ENCODE data around the gene PAX9. TPM values are rescaled to one million over a fixed set of nuclear protein-coding genes. Genes with fewer than 3 reads are reported as not detected.
A peak's percentile ranks its signal among the peaks of the same experiment; 100 is the strongest.

PAX9 gene
- total and polyA plus RNA-seq, 2 donors from 2014 or later: 0.19 TPM; not detected in 1

DNA sequence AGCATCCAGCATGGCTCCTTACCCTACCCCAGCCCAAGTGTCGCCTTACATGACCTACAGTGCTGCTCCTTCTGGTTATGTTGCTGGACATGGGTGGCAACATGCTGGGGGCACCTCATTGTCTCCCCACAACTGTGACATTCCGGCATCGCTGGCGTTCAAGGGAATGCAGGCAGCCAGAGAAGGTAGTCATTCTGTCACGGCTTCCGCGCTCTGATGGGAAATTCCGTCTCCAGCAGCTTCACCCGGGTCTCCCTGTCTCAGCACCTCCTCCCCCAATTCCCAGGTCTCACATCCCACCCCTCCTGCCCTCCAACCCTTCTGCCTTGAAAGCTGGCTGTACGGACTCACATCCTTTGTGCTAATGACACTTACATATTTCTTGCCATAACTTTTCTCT, 14.6 kb downstream of the PAX9 start:
- FAIRE-seq: no peak
- peak in 2 of 5 donors; percentile 21 to 38 for DNase-seq
- Histone ChIP-seq H3K36me3 (ENCODE audit: control insufficient read depth in 2 of 3, insufficient read depth in 3 of 3, low read length in 3 of 3) (no peaks in the 10 kb centered on the region), H3K4me3 (ENCODE audit: low read length in 3 of 3) (no peak overlapping the region), H3K27me3 (ENCODE audit: control insufficient read depth, insufficient read depth, low read length) (peaks cover 36% of the 10 kb centered on the region), H3K9ac (ENCODE audit: low read length in 3 of 3) (no peak overlapping the region), H3K9me3 (ENCODE audit: control insufficient read depth in 2 of 3, insufficient read depth in 1 of 3, low read length in 3 of 3) (no peaks in the 10 kb centered on the region), H3K4me1 (ENCODE audit: control insufficient read depth in 2 of 3, insufficient read depth in 2 of 3, low read depth in 1 of 3, low read length in 3 of 3) (no peaks in the 10 kb centered on the region), H3K27ac (ENCODE audit: low read depth in 2 of 2, low read length in 2 of 2) (no peak overlapping the region)
- intact Hi-C loops (cut with DNase I): no loop called here
- TF ChIP-seq, protein P1, sequence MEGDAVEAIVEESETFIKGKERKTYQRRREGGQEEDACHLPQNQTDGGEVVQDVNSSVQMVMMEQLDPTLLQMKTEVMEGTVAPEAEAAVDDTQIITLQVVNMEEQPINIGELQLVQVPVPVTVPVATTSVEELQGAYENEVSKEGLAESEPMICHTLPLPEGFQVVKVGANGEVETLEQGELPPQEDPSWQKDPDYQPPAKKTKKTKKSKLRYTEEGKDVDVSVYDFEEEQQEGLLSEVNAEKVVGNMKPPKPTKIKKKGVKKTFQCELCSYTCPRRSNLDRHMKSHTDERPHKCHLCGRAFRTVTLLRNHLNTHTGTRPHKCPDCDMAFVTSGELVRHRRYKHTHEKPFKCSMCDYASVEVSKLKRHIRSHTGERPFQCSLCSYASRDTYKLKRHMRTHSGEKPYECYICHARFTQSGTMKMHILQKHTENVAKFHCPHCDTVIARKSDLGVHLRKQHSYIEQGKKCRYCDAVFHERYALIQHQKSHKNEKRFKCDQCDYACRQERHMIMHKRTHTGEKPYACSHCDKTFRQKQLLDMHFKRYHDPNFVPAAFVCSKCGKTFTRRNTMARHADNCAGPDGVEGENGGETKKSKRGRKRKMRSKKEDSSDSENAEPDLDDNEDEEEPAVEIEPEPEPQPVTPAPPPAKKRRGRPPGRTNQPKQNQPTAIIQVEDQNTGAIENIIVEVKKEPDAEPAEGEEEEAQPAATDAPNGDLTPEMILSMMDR (IDR thresholded peaks at IDR 0.05; ENCODE audit: borderline replicate concordance, extremely low read depth, insufficient read depth): no peak

DNA sequence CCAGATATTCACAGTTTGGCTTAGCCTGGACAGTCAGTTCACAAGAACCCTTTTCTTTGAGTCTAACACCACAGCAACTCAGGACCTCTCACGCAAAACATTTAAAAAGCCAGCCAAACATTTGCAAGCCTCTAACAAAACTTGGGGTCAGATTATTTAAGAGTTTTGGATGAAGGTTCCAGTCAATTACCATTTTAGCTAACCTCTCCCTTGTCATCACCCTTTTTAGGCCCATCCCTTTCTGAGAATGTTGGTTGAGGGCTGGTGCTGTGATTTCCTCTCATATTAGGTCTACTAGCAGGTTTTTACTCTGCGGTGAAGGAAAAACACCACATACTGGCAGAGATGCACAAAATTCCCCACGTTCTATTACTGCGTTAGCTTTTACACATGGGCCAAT, 20.7 kb downstream of the PAX9 start:
- Histone ChIP-seq H3K4me3 (ENCODE audit: low read length in 3 of 3) (no peak overlapping the region), H3K9ac (ENCODE audit: low read length in 3 of 3) (no peak overlapping the region), H3K36me3 (ENCODE audit: control insufficient read depth in 2 of 3, insufficient read depth in 3 of 3, low read length in 3 of 3) (no peaks in the 10 kb centered on the region), H3K27me3 (ENCODE audit: control insufficient read depth, insufficient read depth, low read length) (peaks cover 2% of the 10 kb centered on the region), H3K27ac (ENCODE audit: low read depth in 2 of 2, low read length in 2 of 2) (no peak overlapping the region), H3K4me1 (ENCODE audit: control insufficient read depth in 2 of 3, insufficient read depth in 2 of 3, low read depth in 1 of 3, low read length in 3 of 3) (no peaks in the 10 kb centered on the region), H3K9me3 (ENCODE audit: control insufficient read depth in 2 of 3, insufficient read depth in 1 of 3, low read length in 3 of 3) (no peaks in the 10 kb centered on the region)
- TF ChIP-seq, protein P1 (IDR thresholded peaks at IDR 0.05; ENCODE audit: borderline replicate concordance, extremely low read depth, insufficient read depth): no peak
- DNase-seq (no peak), FAIRE-seq (no peak)
- intact Hi-C loops (cut with DNase I): no loop called here

DNA sequence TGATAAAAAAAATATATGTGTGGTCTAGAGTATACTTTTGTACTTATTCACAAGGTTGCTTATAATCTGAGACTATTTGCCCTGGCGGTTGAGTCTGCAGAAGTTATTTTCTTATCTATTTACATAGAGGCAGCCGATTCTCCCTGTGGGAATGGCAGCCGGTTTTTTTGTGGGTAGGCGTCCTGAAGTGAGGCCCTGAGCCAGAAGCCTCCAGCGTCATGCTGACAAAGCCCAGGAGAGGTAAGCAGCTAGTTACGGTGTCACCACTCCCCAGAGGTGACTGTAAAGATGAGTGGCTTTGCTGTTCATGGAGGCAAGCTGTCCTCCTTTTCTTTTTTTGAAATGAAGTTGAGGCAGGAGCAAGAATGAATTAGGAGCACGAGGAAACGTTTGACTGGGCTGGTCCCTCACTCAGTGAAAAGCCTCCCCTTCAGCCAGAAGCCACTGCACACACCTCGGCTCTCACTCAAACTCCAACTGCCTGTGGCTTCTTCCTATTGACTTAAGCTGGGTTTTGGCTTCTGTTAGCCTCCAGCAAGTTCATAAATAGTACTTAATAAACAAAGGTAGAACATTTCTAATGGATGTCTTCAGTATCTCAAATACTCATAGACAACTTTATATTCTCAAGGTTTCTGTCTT, 21.5 kb downstream of the PAX9 start:
- Histone ChIP-seq H3K4me3 (ENCODE audit: low read length in 3 of 3) (no peak overlapping the region), H3K4me1 (ENCODE audit: control insufficient read depth in 2 of 3, insufficient read depth in 2 of 3, low read depth in 1 of 3, low read length in 3 of 3) (no peaks in the 10 kb centered on the region), H3K9me3 (ENCODE audit: control insufficient read depth in 2 of 3, insufficient read depth in 1 of 3, low read length in 3 of 3) (no peaks in the 10 kb centered on the region), H3K9ac (ENCODE audit: low read length in 3 of 3) (no peak overlapping the region), H3K27me3 (ENCODE audit: control insufficient read depth, insufficient read depth, low read length) (no peaks in the 10 kb centered on the region), H3K36me3 (ENCODE audit: control insufficient read depth in 2 of 3, insufficient read depth in 3 of 3, low read length in 3 of 3) (no peaks in the 10 kb centered on the region), H3K27ac (ENCODE audit: low read depth in 2 of 2, low read length in 2 of 2) (no peak overlapping the region)
- TF ChIP-seq, protein P1 (IDR thresholded peaks at IDR 0.05; ENCODE audit: borderline replicate concordance, extremely low read depth, insufficient read depth): no peak
- intact Hi-C loops (cut with DNase I): no loop called here
- DNase-seq (no peak), FAIRE-seq (no peak)

DNA sequence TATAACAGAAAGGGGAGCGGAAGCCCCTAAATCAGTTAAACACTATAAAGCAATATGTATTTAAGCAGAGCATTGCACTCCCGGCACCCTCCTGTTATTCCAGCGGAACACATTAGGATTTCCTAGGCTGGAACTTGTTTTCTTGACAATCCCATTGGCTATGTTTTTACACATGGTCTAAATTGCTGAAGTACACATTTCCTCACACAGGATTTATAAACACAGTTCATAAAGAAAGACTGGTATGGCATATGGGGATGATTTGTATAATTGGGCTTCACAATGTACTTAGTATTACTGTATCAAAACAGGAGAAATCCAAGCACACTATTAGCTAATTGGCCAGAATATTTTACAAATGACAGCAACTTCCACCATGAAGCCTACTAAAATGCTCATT, 23.3 kb downstream of the PAX9 start:
- Histone ChIP-seq H3K9ac (ENCODE audit: low read length in 3 of 3) (no peak overlapping the region), H3K9me3 (ENCODE audit: control insufficient read depth in 2 of 3, insufficient read depth in 1 of 3, low read length in 3 of 3) (no peaks in the 10 kb centered on the region), H3K4me1 (ENCODE audit: control insufficient read depth in 2 of 3, insufficient read depth in 2 of 3, low read depth in 1 of 3, low read length in 3 of 3) (no peaks in the 10 kb centered on the region), H3K27me3 (ENCODE audit: control insufficient read depth, insufficient read depth, low read length) (no peaks in the 10 kb centered on the region), H3K4me3 (ENCODE audit: low read length in 3 of 3) (no peak overlapping the region), H3K36me3 (ENCODE audit: control insufficient read depth in 2 of 3, insufficient read depth in 3 of 3, low read length in 3 of 3) (no peaks in the 10 kb centered on the region), H3K27ac (ENCODE audit: low read depth in 2 of 2, low read length in 2 of 2) (no peak overlapping the region)
- intact Hi-C loops (cut with DNase I): no loop called here
- no peak for DNase-seq
- TF ChIP-seq, protein P1 (IDR thresholded peaks at IDR 0.05; ENCODE audit: borderline replicate concordance, extremely low read depth, insufficient read depth): no peak
- no peak for FAIRE-seq
